ENCODE measurements around the gene DNAJC19. TPM values are rescaled to one million over a fixed set of nuclear protein-coding genes. Genes with fewer than 3 reads are reported as not detected.
"Not testable (repeated sequence)": the region's sequence is repeated elsewhere in the genome, so short reads cannot be mapped to it uniquely, and the experiment has no call there.

DNAJC19 gene
- total RNA-seq (2014; rRNA removed; shearing (Covaris generic)) = 25.3 and 36.5 TPM in 2 replicates

GRCh38 chr3:180989291-180990163, at the start of gene DNAJC19:
Gene DNAJC19, minus strand, starts transcription at chr3:180989736. Its CDS starts 134 bp downstream, at chr3:180989602.
- peak; percentile 98 for DNase-seq (ENCODE audit: low read depth)

- DNase-seq (ENCODE audit: low read depth) = no peak
Observed at GRCh38 chr3:181030948-181031347, 41.4 kb upstream of the DNAJC19 start.

GRCh38 chr3:181025204-181025603, 35.7 kb upstream of the DNAJC19 start:
- DNase-seq (ENCODE audit: low read depth) = no peak

GRCh38 chr3:181017690-181018089, 28.2 kb upstream of the DNAJC19 start:
- peak; percentile 42 for DNase-seq (ENCODE audit: low read depth)

- DNase-seq (ENCODE audit: low read depth) = peak; percentile 22
Observed at GRCh38 chr3:181009225-181009624, 19.7 kb upstream of the DNAJC19 start.

- no peak for DNase-seq (ENCODE audit: low read depth)
Observed at GRCh38 chr3:181008796-181009195, 19.3 kb upstream of the DNAJC19 start.

- DNase-seq (ENCODE audit: low read depth) = no peak
Observed at GRCh38 chr3:181007262-181007661, 17.7 kb upstream of the DNAJC19 start.

- DNase-seq (ENCODE audit: low read depth) = no peak
Observed at GRCh38 chr3:181006541-181006940, 17.0 kb upstream of the DNAJC19 start.

GRCh38 chr3:181003469-181003868, 13.9 kb upstream of the DNAJC19 start:
- DNase-seq (ENCODE audit: low read depth) = not testable (repeated sequence)

- DNase-seq (ENCODE audit: low read depth) = not testable (repeated sequence)
Observed at GRCh38 chr3:181002331-181002730, 12.8 kb upstream of the DNAJC19 start.

GRCh38 chr3:180996415-180996932, 6.9 kb upstream of the DNAJC19 start:
- DNase-seq (ENCODE audit: low read depth) = no peak

- no peak for DNase-seq (ENCODE audit: low read depth)
Observed at GRCh38 chr3:180990505-180990904, 969 bp upstream of the DNAJC19 start.

GRCh38 chr3:180987344-180987743, 2.2 kb downstream of the DNAJC19 start:
- no peak for DNase-seq (ENCODE audit: low read depth)

- DNase-seq (ENCODE audit: low read depth) = not testable (repeated sequence)
Observed at GRCh38 chr3:180986366-180986765, 3.2 kb downstream of the DNAJC19 start.

GRCh38 chr3:180983136-180983535, 6.4 kb downstream of the DNAJC19 start:
- DNase-seq (ENCODE audit: low read depth) = no peak

GRCh38 chr3:180981912-180982311, 7.6 kb downstream of the DNAJC19 start:
- DNase-seq (ENCODE audit: low read depth) = no peak

- peak; percentile 30 for DNase-seq (ENCODE audit: low read depth)
Observed at GRCh38 chr3:180980611-180981010, 8.9 kb downstream of the DNAJC19 start.

GRCh38 chr3:180979961-180980360, 9.6 kb downstream of the DNAJC19 start:
- no peak for DNase-seq (ENCODE audit: low read depth)

- DNase-seq (ENCODE audit: low read depth) = no peak
Observed at GRCh38 chr3:180977498-180977897, 12.0 kb downstream of the DNAJC19 start.

- no peak for DNase-seq (ENCODE audit: low read depth)
Observed at GRCh38 chr3:180974286-180974685, 15.2 kb downstream of the DNAJC19 start.

- no peak for DNase-seq (ENCODE audit: low read depth)
Observed at GRCh38 chr3:180973543-180973942, 16.0 kb downstream of the DNAJC19 start.

- DNase-seq (ENCODE audit: low read depth) = no peak
Observed at GRCh38 chr3:180970931-180971330, 18.6 kb downstream of the DNAJC19 start.

GRCh38 chr3:180962530-180962929, 27.0 kb downstream of the DNAJC19 start:
- no peak for DNase-seq (ENCODE audit: low read depth)

All from M059J (cell line).